ENCODE data around the gene MEF2A. TPM values are rescaled to one million over a fixed set of nuclear protein-coding genes. Genes with fewer than 3 reads are reported as not detected.

MEF2A gene
- total RNA-seq, 1 donor from 2014 or later: 88.3 TPM

DNA sequence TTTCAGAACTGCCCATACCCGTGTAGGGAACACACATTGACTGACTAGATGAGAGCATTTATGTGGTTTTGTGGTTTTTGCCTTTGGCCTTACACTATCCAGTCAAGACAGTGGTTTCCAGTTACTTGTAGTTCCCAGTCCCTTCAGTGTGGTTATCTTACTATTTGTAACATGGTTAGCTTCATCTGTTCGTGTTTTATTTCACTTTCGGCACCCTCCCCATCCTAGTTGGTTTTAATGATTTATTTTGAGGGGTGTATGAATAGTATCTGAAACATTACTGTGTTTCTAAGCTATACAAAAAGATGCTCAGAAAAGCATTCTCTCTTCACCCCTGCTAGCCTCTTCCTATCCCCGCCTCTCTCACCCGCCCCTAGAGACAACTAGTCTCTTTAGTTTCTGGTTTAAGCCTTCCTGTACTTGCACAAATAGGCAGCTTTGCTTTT lies 153.3 kb downstream of the MEF2A start:
- ChIA-PET POLR2A (interaction anchor here (0.6 to 2.0 kb wide), 2 partner anchors 14 to 473 kb away, joined by 3 to 7 read pairs; partner anchors contain the start of gene LYSMD4), CTCF (interaction anchor here (1.6 to 3.7 kb wide), 3 partner anchors 11 to 37 kb away, joined by 5 to 24 read pairs (median 6); no protein-coding TSS in a partner anchor)
- H3K27me3 Mint-ChIP-seq: no peaks in the 10 kb centered on the region
- peaks cover 41% of the 10 kb centered on the region for H3K4me1 Mint-ChIP-seq
- ATAC-seq (ENCODE audit: low read depth) (no peak), DNase-seq (no peak)
- intact Hi-C loops (cut with micrococcal nuclease): loop anchor here (5.0 kb wide), 1 partner anchor 38 kb away; no protein-coding TSS in a partner anchor
- TF ChIP-seq, protein P1, sequence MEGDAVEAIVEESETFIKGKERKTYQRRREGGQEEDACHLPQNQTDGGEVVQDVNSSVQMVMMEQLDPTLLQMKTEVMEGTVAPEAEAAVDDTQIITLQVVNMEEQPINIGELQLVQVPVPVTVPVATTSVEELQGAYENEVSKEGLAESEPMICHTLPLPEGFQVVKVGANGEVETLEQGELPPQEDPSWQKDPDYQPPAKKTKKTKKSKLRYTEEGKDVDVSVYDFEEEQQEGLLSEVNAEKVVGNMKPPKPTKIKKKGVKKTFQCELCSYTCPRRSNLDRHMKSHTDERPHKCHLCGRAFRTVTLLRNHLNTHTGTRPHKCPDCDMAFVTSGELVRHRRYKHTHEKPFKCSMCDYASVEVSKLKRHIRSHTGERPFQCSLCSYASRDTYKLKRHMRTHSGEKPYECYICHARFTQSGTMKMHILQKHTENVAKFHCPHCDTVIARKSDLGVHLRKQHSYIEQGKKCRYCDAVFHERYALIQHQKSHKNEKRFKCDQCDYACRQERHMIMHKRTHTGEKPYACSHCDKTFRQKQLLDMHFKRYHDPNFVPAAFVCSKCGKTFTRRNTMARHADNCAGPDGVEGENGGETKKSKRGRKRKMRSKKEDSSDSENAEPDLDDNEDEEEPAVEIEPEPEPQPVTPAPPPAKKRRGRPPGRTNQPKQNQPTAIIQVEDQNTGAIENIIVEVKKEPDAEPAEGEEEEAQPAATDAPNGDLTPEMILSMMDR (IDR thresholded peaks at IDR 0.05): no peak
- no peaks in the 10 kb centered on the region for H3K9me3 Mint-ChIP-seq
- H3K4me3 Mint-ChIP-seq: no peak overlapping the region
- peaks cover 29% of the 10 kb centered on the region for H3K36me3 Mint-ChIP-seq (ENCODE audit: low read depth)
- no peak overlapping the region for H3K27ac Mint-ChIP-seq

DNA sequence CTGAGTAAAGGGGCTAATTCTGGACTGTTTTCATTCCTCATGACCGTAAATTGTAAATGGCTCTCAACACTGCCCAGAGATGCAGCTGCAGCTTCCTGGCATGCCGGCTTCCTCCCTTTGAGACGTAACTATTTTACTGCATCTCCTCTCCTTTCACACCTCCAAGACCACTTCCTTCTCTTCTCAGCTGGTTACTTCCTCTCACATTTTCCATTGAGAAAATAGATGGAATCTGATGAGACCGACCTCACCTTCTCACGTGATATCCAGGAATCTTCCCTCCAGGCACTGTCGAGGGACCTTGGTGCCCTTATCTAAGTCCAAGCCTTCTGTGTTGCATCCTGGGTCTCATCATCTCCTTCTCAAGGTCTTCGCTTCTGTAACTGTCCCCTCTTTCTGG lies 154.7 kb downstream of the MEF2A start:
- TF ChIP-seq, protein P1 (IDR thresholded peaks at IDR 0.05): no peak
- Mint-ChIP-seq H3K27me3 (no peaks in the 10 kb centered on the region), H3K4me3 (peak overlapping the region; percentile 39), H3K9me3 (no peaks in the 10 kb centered on the region), H3K36me3 (ENCODE audit: low read depth) (peaks cover 16% of the 10 kb centered on the region), H3K27ac (no peak overlapping the region), H3K4me1 (peaks cover 41% of the 10 kb centered on the region)
- ChIA-PET POLR2A (interaction anchor here (0.6 kb wide), 2 partner anchors 13 to 29 kb away, joined by 3 to 5 read pairs; partner anchors contain the start of gene LYSMD4), CTCF (interaction anchor here (1.3 kb wide), 1 partner anchor 16 kb away, joined by 3 read pairs; no protein-coding TSS in a partner anchor)
- ATAC-seq (ENCODE audit: low read depth) (peak; percentile 46), DNase-seq (no peak)
- intact Hi-C loops (cut with micrococcal nuclease): no loop called here

DNA sequence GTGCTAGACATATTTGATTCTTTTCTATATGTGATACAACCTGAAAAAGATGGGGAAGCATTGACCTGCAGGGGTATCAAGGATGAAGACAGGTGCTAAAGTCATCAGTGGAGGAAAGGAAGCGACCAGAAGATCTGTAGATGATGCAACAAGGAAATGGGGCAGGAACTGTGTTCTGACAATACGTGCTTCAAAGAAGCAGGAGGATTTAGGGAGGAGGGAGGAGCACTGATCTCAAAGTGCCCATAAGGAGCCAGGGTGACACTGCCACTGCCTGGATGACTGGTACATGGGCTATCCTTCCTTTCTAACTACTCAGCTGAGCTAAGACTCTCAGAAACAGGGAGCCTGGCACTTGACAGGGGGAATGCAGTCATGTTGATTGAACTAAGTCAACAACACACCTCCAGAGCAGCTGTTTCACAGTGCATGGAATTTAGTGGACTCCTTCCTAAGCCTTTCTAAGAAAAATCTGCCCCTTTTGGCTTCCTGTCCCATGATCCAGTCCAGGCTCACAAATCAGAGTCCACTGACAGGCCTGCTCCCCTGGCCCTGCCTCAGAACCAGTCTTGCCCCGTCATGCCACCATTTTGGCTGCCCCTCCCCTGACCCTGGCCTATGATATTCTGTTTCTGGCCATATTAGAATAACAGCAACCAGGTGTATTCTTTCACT lies 155.5 kb downstream of the MEF2A start:
- ATAC-seq (ENCODE audit: low read depth) (no peak), DNase-seq (no peak)
- Mint-ChIP-seq H3K27me3 (no peaks in the 10 kb centered on the region), H3K4me3 (no peak overlapping the region), H3K4me1 (peaks cover 41% of the 10 kb centered on the region), H3K27ac (peak overlapping the region; percentile 10), H3K36me3 (ENCODE audit: low read depth) (peaks cover 12% of the 10 kb centered on the region), H3K9me3 (no peaks in the 10 kb centered on the region)
- POLR2A ChIA-PET: interaction anchor here (0.6 kb wide), 2 partner anchors 12 to 30 kb away, joined by 3 to 5 read pairs; partner anchors contain the start of gene LYSMD4
- intact Hi-C loops (cut with micrococcal nuclease): no loop called here
- CTCF ChIA-PET: interaction anchor here (1.3 kb wide), 1 partner anchor 17 kb away, joined by 3 read pairs; no protein-coding TSS in a partner anchor
- TF ChIP-seq, protein P1 (IDR thresholded peaks at IDR 0.05): no peak

DNA sequence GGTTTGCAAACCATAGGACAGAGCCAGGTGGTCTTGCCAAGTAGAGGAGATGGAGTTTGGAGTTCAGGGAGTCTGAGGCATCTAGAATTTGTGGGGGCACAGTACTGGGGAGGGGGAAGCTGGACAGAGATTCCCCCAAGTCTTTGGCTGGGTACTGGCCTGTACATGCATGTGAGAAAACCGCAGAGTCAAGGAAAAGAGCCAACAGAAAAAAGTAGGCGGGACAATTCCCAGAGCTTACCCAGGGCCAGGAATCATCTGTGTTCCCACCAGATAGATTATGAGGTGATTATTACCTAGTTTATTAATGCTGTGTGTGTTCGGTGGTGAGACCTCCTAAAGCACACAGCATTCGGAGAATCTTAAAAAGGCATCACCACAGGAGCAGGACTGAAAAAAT lies 156.1 kb downstream of the MEF2A start:
- intact Hi-C loops (cut with micrococcal nuclease): no loop called here
- POLR2A ChIA-PET: no interaction called here
- Mint-ChIP-seq H3K4me3 (no peak overlapping the region), H3K4me1 (peaks cover 39% of the 10 kb centered on the region), H3K27ac (no peak overlapping the region), H3K36me3 (ENCODE audit: low read depth) (peaks cover 7% of the 10 kb centered on the region), H3K9me3 (no peaks in the 10 kb centered on the region), H3K27me3 (no peaks in the 10 kb centered on the region)
- TF ChIP-seq, protein P1 (IDR thresholded peaks at IDR 0.05): no peak
- ATAC-seq (ENCODE audit: low read depth): no peak
- DNase-seq: no peak
- CTCF ChIA-PET: no interaction called here

DNA sequence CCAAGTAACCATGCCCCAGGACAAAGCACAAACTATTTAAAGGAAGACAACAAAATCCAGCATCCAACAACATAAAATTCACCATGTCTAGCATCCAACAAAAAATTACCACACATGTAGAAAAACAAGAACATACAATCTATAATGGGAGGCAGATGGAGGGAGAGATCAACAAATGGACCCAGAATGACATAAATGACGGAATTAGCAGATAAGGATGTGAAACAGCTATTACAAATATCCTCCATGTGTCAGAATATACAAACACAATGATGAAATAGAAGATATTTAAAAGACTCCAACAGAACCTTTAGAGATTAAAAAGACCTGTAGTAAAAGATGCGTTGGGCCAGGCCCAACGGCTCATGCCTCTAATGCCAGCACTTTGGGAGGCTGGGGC lies 156.6 kb downstream of the MEF2A start:
- no peaks in the 10 kb centered on the region for H3K27me3 Mint-ChIP-seq
- ChIA-PET POLR2A (interaction anchor here (0.6 to 1.0 kb wide), 2 partner anchors 11 to 374 kb away, joined by 4 read pairs; partner anchors contain the start of gene LYSMD4), CTCF (no interaction called here)
- no peak overlapping the region for H3K4me3 Mint-ChIP-seq
- intact Hi-C loops (cut with micrococcal nuclease): no loop called here
- ATAC-seq (ENCODE audit: low read depth) (no peak), DNase-seq (no peak)
- H3K4me1 Mint-ChIP-seq: peaks cover 34% of the 10 kb centered on the region
- TF ChIP-seq, protein P1 (IDR thresholded peaks at IDR 0.05): no peak
- H3K9me3 Mint-ChIP-seq: no peaks in the 10 kb centered on the region
- H3K27ac Mint-ChIP-seq: no peak overlapping the region
- H3K36me3 Mint-ChIP-seq (ENCODE audit: low read depth): peaks cover 4% of the 10 kb centered on the region

All from activated B cell treated with CpG ODN at 0.5 μM for 24 hours (primary cell).